ENCODE results near the gene PHACTR3.

Gene PHACTR3

GRCh38 chr20:59740621-59741020, 136.3 kb downstream of the PHACTR3 start:
- no peak for DNase-seq

GRCh38 chr20:59741073-59741472, 136.7 kb downstream of the PHACTR3 start:
- no peak for DNase-seq

GRCh38 chr20:59742351-59743095, 138.2 kb downstream of the PHACTR3 start:
- DNase-seq: no peak

GRCh38 chr20:59743308-59743707, 139.0 kb downstream of the PHACTR3 start:
- no peak for DNase-seq

- no peak for DNase-seq
Observed at GRCh38 chr20:59743767-59744485, 139.6 kb downstream of the PHACTR3 start.

- no peak for DNase-seq
Observed at GRCh38 chr20:59744756-59745155, 140.4 kb downstream of the PHACTR3 start.

GRCh38 chr20:59745201-59745600, 140.9 kb downstream of the PHACTR3 start:
- DNase-seq: no peak

- no peak for DNase-seq
Observed at GRCh38 chr20:59745716-59746115, 141.4 kb downstream of the PHACTR3 start.

GRCh38 chr20:59746155-59746554, 141.8 kb downstream of the PHACTR3 start:
- no peak for DNase-seq

- no peak for DNase-seq
Observed at GRCh38 chr20:59747671-59748515, 143.6 kb downstream of the PHACTR3 start.

GRCh38 chr20:59748619-59749191, 144.4 kb downstream of the PHACTR3 start:
- no peak for DNase-seq

GRCh38 chr20:59749301-59749700, 145.0 kb downstream of the PHACTR3 start:
- no peak for DNase-seq

GRCh38 chr20:59750209-59750840, 146.0 kb downstream of the PHACTR3 start:
- DNase-seq: no peak

GRCh38 chr20:59751075-59751711, 146.9 kb downstream of the PHACTR3 start:
- DNase-seq: peak; percentile 20

- DNase-seq: no peak
Observed at GRCh38 chr20:59752101-59752586, 147.8 kb downstream of the PHACTR3 start.

- no peak for DNase-seq
Observed at GRCh38 chr20:59752704-59753460, 148.5 kb downstream of the PHACTR3 start.

GRCh38 chr20:59753836-59754235, 149.5 kb downstream of the PHACTR3 start:
- no peak for DNase-seq

GRCh38 chr20:59754551-59754950, 150.2 kb downstream of the PHACTR3 start:
- no peak for DNase-seq

- no peak for DNase-seq
Observed at GRCh38 chr20:59756241-59756640, 151.9 kb downstream of the PHACTR3 start.

- no peak for DNase-seq
Observed at GRCh38 chr20:59764037-59764436, 159.7 kb downstream of the PHACTR3 start.

- no peak for DNase-seq
Observed at GRCh38 chr20:59765599-59766177, 161.3 kb downstream of the PHACTR3 start.
